A549 (cell line): ENCODE results near the gene USP22. TPM values are rescaled to one million over a fixed set of nuclear protein-coding genes. Genes with fewer than 3 reads are reported as not detected.

Experiments used
- ATAC-seq, 2 experiments: fragments of 200-7000 bp in 1 of 2; fragments of >200 bp in 1 of 2; cut with Nextera tagmentation in 1 of 2; cut with Tn5 transposase in 1 of 2; 3 replicates each; pipeline versions ENCODE4 v1.8.0 to v1.9.1; 2018 to 2020; ENCODE audit warnings: mild to moderate bottlenecking in 1 of 2, moderate library complexity in 1 of 2
- CTCF ChIA-PET: fragments of 300-600 bp; sonication (Branson Sonifier 250); formaldehyde crosslinking; extraction: SDS; loops from one replicate; lab custom pipeline; 2021; ENCODE audit warnings: antibody characterized with exemption, inconsistent platforms; lab: Yijun Ruan, JAX
- POLR2A ChIA-PET: fragments of 350-600 bp; formaldehyde crosslinking; extraction: SDS; loops from one replicate; lab custom pipeline; 2021; ENCODE audit warnings: antibody characterized with exemption, inconsistent platforms; lab: Yijun Ruan, JAX
- DNase-seq, 2 experiments: peaks; one replicate each; pipeline versions ENCODE4 v3.0.0 to v3.0.0-alpha.2; 2011 to 2016; ENCODE audit warnings: low read depth in 1 of 2, low spot score in 1 of 2
- FAIRE-seq: peaks from 2 replicates; lab custom pipeline; 2011; peaks lifted over from hg19 to GRCh38; lab: Jason Lieb, UNC
- H3K27ac ChIP-seq, 2 experiments: fragments of >200 bp; sonication (Bioruptor Twin); formaldehyde crosslinking; 3 replicates each; pipeline ENCODE4 v1.5.1; 2016 to 2017
- H3K4me1 ChIP-seq: fragments of >200 bp; sonication (Bioruptor Twin); formaldehyde crosslinking; 3 replicates; pipeline ENCODE4 v1.6.1; 2016
- H3K4me2 ChIP-seq: fragments of >200 bp; sonication (Bioruptor Twin); formaldehyde crosslinking; 3 replicates; pipeline ENCODE4 v1.6.1; 2016
- H3K4me3 ChIP-seq: fragments of >200 bp; sonication (Bioruptor Twin); formaldehyde crosslinking; 3 replicates; pipeline ENCODE4 v1.5.1; 2016
- H3K9me3 ChIP-seq: fragments of >200 bp; sonication (Bioruptor Twin); formaldehyde crosslinking; 3 replicates; pipeline ENCODE4 v1.6.1; 2016
- ATOH8 ChIP-seq: fragments of 250-450 bp; sonication (Bioruptor Pico); IDR thresholded peaks from 2 replicates; pipeline ENCODE4 v1.5.0; 2020; ENCODE audit warnings: low read depth, mild to moderate bottlenecking, moderate library complexity
- CEBPB ChIP-seq, 2 experiments: fragments of >200 bp in 1 of 2; sonication (Bioruptor Twin) in 1 of 2; formaldehyde crosslinking in 1 of 2; IDR thresholded peaks; 2 replicates each; pipeline ENCODE4 v1.6.1; 2012 to 2016
- CHD4 ChIP-seq: fragments of 200-600 bp; sonication (generic); IDR thresholded peaks from 2 replicates; pipeline ENCODE4 v1.6.1; 2016; ENCODE audit warnings: antibody characterized with exemption, mild to moderate bottlenecking, borderline replicate concordance
- HEYL ChIP-seq: fragments of 250-450 bp; sonication (Bioruptor Pico); IDR thresholded peaks from 2 replicates; pipeline ENCODE4 v1.8.0; 2021; ENCODE audit warnings: mild to moderate bottlenecking, moderate library complexity
- HOXB5 ChIP-seq: fragments of 250-450 bp; sonication (Bioruptor Pico); IDR thresholded peaks from 2 replicates; pipeline ENCODE4 v1.5.0; 2020; ENCODE audit warnings: mild to moderate bottlenecking, moderate library complexity
- KDM5A ChIP-seq: fragments of 200-600 bp; sonication (generic); IDR thresholded peaks from 2 replicates; pipeline ENCODE4 v1.6.1; 2016; ENCODE audit warnings: antibody characterized with exemption, mild to moderate bottlenecking
- MAFK ChIP-seq: fragments of 450-650 bp; IDR thresholded peaks from 2 replicates; pipeline ENCODE4 v1.6.1; 2014; ENCODE audit not compliant: partially characterized antibody
- MAX ChIP-seq: IDR thresholded peaks from 2 replicates; pipeline ENCODE4 v1.6.1; 2012
- NPAS2 ChIP-seq: fragments of 250-450 bp; sonication (Bioruptor Pico); IDR thresholded peaks from 2 replicates; pipeline ENCODE4 v1.8.0; 2022; ENCODE audit warnings: mild to moderate bottlenecking, moderate library complexity, borderline replicate concordance
- PBX3 ChIP-seq: IDR thresholded peaks from 2 replicates; pipeline ENCODE4 v1.6.1; 2012
- PHF8 ChIP-seq: fragments of 200-600 bp; sonication (generic); IDR thresholded peaks from 2 replicates; pipeline ENCODE4 v1.6.1; 2016; ENCODE audit warnings: low read depth, mild to moderate bottlenecking, antibody characterized with exemption, moderate library complexity, borderline replicate concordance
- POLR2AphosphoS2 ChIP-seq: conservative IDR thresholded peaks from 2 replicates; pipeline ENCODE4 v1.6.1; 2012; ENCODE audit warnings: low read length, improper control_type of control experiment, inconsistent platforms
- RFX5 ChIP-seq: fragments of 450-650 bp; IDR thresholded peaks from 2 replicates; pipeline ENCODE4 v1.7.1; 2014; ENCODE audit warnings: antibody characterized with exemption, mild to moderate bottlenecking, moderate library complexity
- RNF2 ChIP-seq: fragments of 200-600 bp; sonication (generic); IDR thresholded peaks from 2 replicates; pipeline ENCODE4 v1.6.1; 2016; ENCODE audit warnings: low read depth, mild to moderate bottlenecking, antibody characterized with exemption, moderate library complexity, borderline replicate concordance
- SMC3 ChIP-seq: fragments of >200 bp; sonication (Bioruptor Twin); formaldehyde crosslinking; IDR thresholded peaks from 3 replicates; pipeline ENCODE4 v1.6.1; 2018; ENCODE audit warnings: inconsistent platforms
- TP53 ChIP-seq: fragments of 250-450 bp; sonication (Bioruptor Pico); IDR thresholded peaks from 2 replicates; pipeline ENCODE4 v1.5.0; 2021; ENCODE audit warnings: mild to moderate bottlenecking, moderate library complexity
- USF2 ChIP-seq: fragments of 450-650 bp; IDR thresholded peaks from 2 replicates; pipeline ENCODE4 v1.6.1; 2014; ENCODE audit warnings: antibody characterized with exemption
- WGBS: methylation state at CpG from one replicate; pipeline ENCODE4 v1.1.6; 2017; ENCODE audit errors: missing lambda C conversion rate; 5-methylcytosine and 5-hydroxymethylcytosine counted together
- polyA plus RNA-seq, 4 experiments: library from polyadenylated mRNA; depleted of rRNA in 3 of 4; stranded (reverse); fragments of >200 nt; fragmentation: RNase III in 1 of 4; extraction: RNeasy Plus Mini Kit Qiagen cat#74134 plus additional on column Dnase treatment in 1 of 4; gene quantifications; 2 replicates in 3 of 4; 3 replicates in 1 of 4; pipeline ENCODE4 v1.2.3, GENCODE V29; 2011 to 2017
- TF ChIP-seq, protein P1 (sequence below): fragments of 200-600 bp; sonication (generic); IDR thresholded peaks from 2 replicates; pipeline ENCODE4 v1.6.1; 2016; ENCODE audit warnings: antibody characterized with exemption, mild to moderate bottlenecking, moderate library complexity
- TF ChIP-seq, protein P2 (sequence below): fragments of 150-350 bp; IDR thresholded peaks from 2 replicates; pipeline ENCODE4 v1.6.1; 2014; ENCODE audit warnings: low read depth, mild to moderate bottlenecking, low read length

Gene USP22
- polyA plus RNA-seq, 2 of the 4 experiments (the other 2 are of a cell fraction) = 130 to 293 TPM

DNA sequence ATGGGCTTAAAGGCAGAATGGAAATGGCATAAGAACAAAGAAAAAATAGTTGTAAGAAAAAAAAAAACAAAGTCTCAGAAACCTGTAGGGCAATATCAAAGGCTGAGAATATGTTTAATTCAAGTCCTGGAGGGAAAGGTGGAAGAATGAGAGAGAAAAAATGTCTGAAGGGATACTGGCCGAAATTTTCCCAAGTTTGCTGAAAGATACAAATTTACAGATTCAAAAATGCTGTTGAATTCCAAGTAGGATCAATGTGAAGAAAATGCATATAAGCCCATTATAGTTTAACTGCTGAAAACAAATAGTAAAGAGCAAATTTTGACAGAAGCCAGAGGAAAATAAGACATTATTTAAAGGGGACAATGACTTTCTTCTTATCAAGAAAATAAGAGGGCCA, 6.6 kb upstream of the USP22 start:
- Histone ChIP-seq H3K4me2 (no peak overlapping the region), H3K4me1 (peaks cover 10% of the 10 kb centered on the region), H3K9me3 (no peaks in the 10 kb centered on the region)
- TF ChIP-seq HEYL (CRISPR knock-in tag) = no peak
- TF ChIP-seq RFX5 = no peak
- no peak for TF ChIP-seq NPAS2 (CRISPR knock-in tag)
- TF ChIP-seq ATOH8 (CRISPR knock-in tag) = no peak
- no peak for TF ChIP-seq USF2
- no peak for TF ChIP-seq TP53
- TF ChIP-seq, protein P1, sequence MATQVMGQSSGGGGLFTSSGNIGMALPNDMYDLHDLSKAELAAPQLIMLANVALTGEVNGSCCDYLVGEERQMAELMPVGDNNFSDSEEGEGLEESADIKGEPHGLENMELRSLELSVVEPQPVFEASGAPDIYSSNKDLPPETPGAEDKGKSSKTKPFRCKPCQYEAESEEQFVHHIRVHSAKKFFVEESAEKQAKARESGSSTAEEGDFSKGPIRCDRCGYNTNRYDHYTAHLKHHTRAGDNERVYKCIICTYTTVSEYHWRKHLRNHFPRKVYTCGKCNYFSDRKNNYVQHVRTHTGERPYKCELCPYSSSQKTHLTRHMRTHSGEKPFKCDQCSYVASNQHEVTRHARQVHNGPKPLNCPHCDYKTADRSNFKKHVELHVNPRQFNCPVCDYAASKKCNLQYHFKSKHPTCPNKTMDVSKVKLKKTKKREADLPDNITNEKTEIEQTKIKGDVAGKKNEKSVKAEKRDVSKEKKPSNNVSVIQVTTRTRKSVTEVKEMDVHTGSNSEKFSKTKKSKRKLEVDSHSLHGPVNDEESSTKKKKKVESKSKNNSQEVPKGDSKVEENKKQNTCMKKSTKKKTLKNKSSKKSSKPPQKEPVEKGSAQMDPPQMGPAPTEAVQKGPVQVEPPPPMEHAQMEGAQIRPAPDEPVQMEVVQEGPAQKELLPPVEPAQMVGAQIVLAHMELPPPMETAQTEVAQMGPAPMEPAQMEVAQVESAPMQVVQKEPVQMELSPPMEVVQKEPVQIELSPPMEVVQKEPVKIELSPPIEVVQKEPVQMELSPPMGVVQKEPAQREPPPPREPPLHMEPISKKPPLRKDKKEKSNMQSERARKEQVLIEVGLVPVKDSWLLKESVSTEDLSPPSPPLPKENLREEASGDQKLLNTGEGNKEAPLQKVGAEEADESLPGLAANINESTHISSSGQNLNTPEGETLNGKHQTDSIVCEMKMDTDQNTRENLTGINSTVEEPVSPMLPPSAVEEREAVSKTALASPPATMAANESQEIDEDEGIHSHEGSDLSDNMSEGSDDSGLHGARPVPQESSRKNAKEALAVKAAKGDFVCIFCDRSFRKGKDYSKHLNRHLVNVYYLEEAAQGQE = no peak
- TF ChIP-seq MAX = no peak
- TF ChIP-seq MAFK = no peak
- TF ChIP-seq HOXB5 = no peak
- TF ChIP-seq KDM5A = no peak
- no peak for TF ChIP-seq RNF2
- TF ChIP-seq, protein P2, sequence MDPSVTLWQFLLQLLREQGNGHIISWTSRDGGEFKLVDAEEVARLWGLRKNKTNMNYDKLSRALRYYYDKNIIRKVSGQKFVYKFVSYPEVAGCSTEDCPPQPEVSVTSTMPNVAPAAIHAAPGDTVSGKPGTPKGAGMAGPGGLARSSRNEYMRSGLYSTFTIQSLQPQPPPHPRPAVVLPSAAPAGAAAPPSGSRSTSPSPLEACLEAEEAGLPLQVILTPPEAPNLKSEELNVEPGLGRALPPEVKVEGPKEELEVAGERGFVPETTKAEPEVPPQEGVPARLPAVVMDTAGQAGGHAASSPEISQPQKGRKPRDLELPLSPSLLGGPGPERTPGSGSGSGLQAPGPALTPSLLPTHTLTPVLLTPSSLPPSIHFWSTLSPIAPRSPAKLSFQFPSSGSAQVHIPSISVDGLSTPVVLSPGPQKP = no peak
- TF ChIP-seq PBX3 = no peak
- TF ChIP-seq CEBPB (IDR thresholded peaks at IDR 0.05) = no peak
- TF ChIP-seq POLR2AphosphoS2 = no peak
- no peak for TF ChIP-seq SMC3
- no peak for TF ChIP-seq PHF8
- TF ChIP-seq, all 56 proteins: peak for 0
- ATAC-seq (no peak), DNase-seq (no peak), FAIRE-seq (peak; percentile 39)
- ChIA-PET CTCF (interaction anchor here (0.7 kb wide), 2 partner anchors 199 to 998 kb away, joined by 3 to 5 read pairs; no protein-coding TSS in a partner anchor), POLR2A (no interaction called here)
- H3K4me3 ChIP-seq = no peak overlapping the region
- H3K27ac ChIP-seq = no peak overlapping the region
- WGBS = 66% methylated on average over 1 of the region's 1 CpG

GRCh38 chr17:21046216-21046615, 3.4 kb upstream of the USP22 start:
- Histone ChIP-seq H3K4me1 (peaks cover 8% of the 10 kb centered on the region), H3K9me3 (no peaks in the 10 kb centered on the region), H3K4me3 (no peak overlapping the region), H3K27ac (no peak overlapping the region), H3K4me2 (no peak overlapping the region)
- TF ChIP-seq CHD4 = no peak
- POLR2A ChIA-PET = no interaction called here
- ATAC-seq = no peak
- no peak for FAIRE-seq
- CTCF ChIA-PET = no interaction called here
- WGBS = 86% methylated on average over 3 of the region's 3 CpGs
- DNase-seq = no peak
